Neural cell (in vitro differentiated cells): Measurements from ENCODE around the gene CTDNEP1. TPM values are rescaled to one million over a fixed set of nuclear protein-coding genes. Genes with fewer than 3 reads are reported as not detected.
"Not testable (repeated sequence)": the region's sequence is repeated elsewhere in the genome, so short reads cannot be mapped to it uniquely, and the experiment has no call there.

ENCODE experiments used
- H2AFZ ChIP-seq: fragments of 200-600, 300-800 bp; sonication (generic), shearing (Covaris generic); 2 replicates; pipeline ENCODE4 v1.6.0; 2014; ENCODE audit warnings: low read depth, mild to moderate bottlenecking, antibody characterized with exemption, low read length, moderate library complexity
- H3F3A ChIP-seq: fragments of 200-600 bp; shearing (Covaris generic); 2 replicates; pipeline ENCODE4 v1.6.1; 2016; ENCODE audit warnings: mild to moderate bottlenecking, moderate library complexity, mixed read lengths, antibody characterized with exemption, low read length; ENCODE audit not compliant: insufficient read depth, poor library complexity, severe bottlenecking
- H3K27ac ChIP-seq: fragments of 200-600, 300-800 bp; sonication (generic), shearing (Covaris generic); 2 replicates; pipeline ENCODE4 v1.5.1; 2014; ENCODE audit warnings: mild to moderate bottlenecking, low read length, moderate library complexity
- H3K27me3 ChIP-seq: fragments of 300-800, 200-600 bp; sonication (generic), shearing (Covaris generic); 2 replicates; pipeline ENCODE4 v1.6.0; 2014; ENCODE audit warnings: mild to moderate bottlenecking, low read depth, low read length, moderate library complexity; ENCODE audit not compliant: insufficient read depth
- H3K36me3 ChIP-seq: fragments of 300-800, 200-600 bp; sonication (generic), shearing (Covaris generic); 2 replicates; pipeline ENCODE4 v1.5.1; 2014; ENCODE audit warnings: mild to moderate bottlenecking, antibody characterized with exemption, low read length, moderate library complexity; ENCODE audit not compliant: insufficient read depth
- H3K4me2 ChIP-seq: fragments of 300-800, 200-600 bp; sonication (generic), shearing (Covaris generic); 2 replicates; pipeline ENCODE4 v1.6.0; 2014; ENCODE audit warnings: mild to moderate bottlenecking, low read length
- H3K4me3 ChIP-seq: fragments of 300-800, 200-600 bp; sonication (generic), shearing (Covaris generic); 2 replicates; pipeline ENCODE4 v1.5.1; 2014; ENCODE audit warnings: mild to moderate bottlenecking, low read length, moderate library complexity
- H3K79me2 ChIP-seq: fragments of 200-600 bp; shearing (Covaris generic); replicated peaks from 2 replicates; pipeline ENCODE4 v1.6.0; 2014; ENCODE audit warnings: mild to moderate bottlenecking, low read length, moderate library complexity; ENCODE audit not compliant: insufficient read depth
- H3K9ac ChIP-seq: fragments of 300-800, 200-600 bp; sonication (generic), shearing (Covaris generic); 2 replicates; pipeline ENCODE4 v1.6.1; 2016; ENCODE audit warnings: mild to moderate bottlenecking, low read length, mixed read lengths
- H3K9me2 ChIP-seq: fragments of 200-600 bp; shearing (Covaris generic); 2 replicates; pipeline ENCODE4 v1.6.1; 2016; ENCODE audit warnings: mild to moderate bottlenecking, low read length, mixed read lengths; ENCODE audit not compliant: insufficient read depth
- H3K9me3 ChIP-seq: fragments of 200-600, 300-800 bp; sonication (generic), shearing (Covaris generic); 2 replicates; pipeline ENCODE4 v1.6.1; 2016; ENCODE audit warnings: mild to moderate bottlenecking, mixed run types, low read length, moderate library complexity, mixed read lengths
- H4K20me1 ChIP-seq: fragments of 200-600 bp; shearing (Covaris generic); 2 replicates; pipeline ENCODE4 v1.6.1; 2016; ENCODE audit warnings: mild to moderate bottlenecking, mixed run types; ENCODE audit not compliant: insufficient read depth
- EP300 ChIP-seq: fragments of 450-650 bp; conservative IDR thresholded peaks from 2 replicates; pipeline ENCODE4 v1.6.1; 2014; ENCODE audit warnings: antibody characterized with exemption, mild to moderate bottlenecking, moderate library complexity; ENCODE audit not compliant: poor library complexity, severe bottlenecking
- EZH2 ChIP-seq: fragments of 200-600, 300-800 bp; shearing (Covaris generic), sonication (generic); IDR thresholded peaks from 2 replicates; pipeline ENCODE4 v1.6.1; 2014; ENCODE audit warnings: antibody characterized with exemption, low read length, borderline replicate concordance, mild to moderate bottlenecking; ENCODE audit not compliant: insufficient read depth, poor library complexity, severe bottlenecking
- MXI1 ChIP-seq: fragments of 450-650 bp; conservative IDR thresholded peaks from 2 replicates; pipeline ENCODE4 v1.6.1; 2014; ENCODE audit warnings: antibody characterized with exemption, mild to moderate bottlenecking; ENCODE audit not compliant: poor library complexity, severe bottlenecking
- POLR2AphosphoS5 ChIP-seq: IDR thresholded peaks from 2 replicates; pipeline ENCODE4 v1.6.1; 2012
- RAD21 ChIP-seq: fragments of 450-650 bp; conservative IDR thresholded peaks from 2 replicates; pipeline ENCODE4 v1.6.1; 2014; ENCODE audit warnings: antibody characterized with exemption, mild to moderate bottlenecking, moderate library complexity
- SMC3 ChIP-seq: fragments of 450-650 bp; conservative IDR thresholded peaks from 2 replicates; pipeline ENCODE4 v1.6.1; 2014; ENCODE audit warnings: antibody characterized with exemption, mild to moderate bottlenecking, moderate library complexity; ENCODE audit not compliant: poor library complexity
- TAF1 ChIP-seq: IDR thresholded peaks from 2 replicates; pipeline ENCODE4 v1.6.1; 2012; ENCODE audit warnings: low read depth
- polyA plus RNA-seq: library from polyadenylated mRNA; depleted of rRNA; stranded (reverse); fragments of >200 nt; gene quantifications from 2 replicates; pipeline ENCODE4 v1.2.3, GENCODE V29; 2014
- TF ChIP-seq, protein P1 (sequence below): fragments of 450-650 bp; IDR thresholded peaks from 2 replicates; pipeline ENCODE4 v1.5.1; 2014; ENCODE audit warnings: antibody characterized with exemption, mild to moderate bottlenecking, moderate library complexity; ENCODE audit not compliant: poor library complexity, severe bottlenecking
- TF ChIP-seq, protein P2 (sequence below): IDR thresholded peaks from 2 replicates; pipeline ENCODE4 v1.6.1; 2012; ENCODE audit warnings: borderline replicate concordance

CTDNEP1 gene
- polyA plus RNA-seq, 1 donor from 2014 or later, result 39.4 TPM

DNA sequence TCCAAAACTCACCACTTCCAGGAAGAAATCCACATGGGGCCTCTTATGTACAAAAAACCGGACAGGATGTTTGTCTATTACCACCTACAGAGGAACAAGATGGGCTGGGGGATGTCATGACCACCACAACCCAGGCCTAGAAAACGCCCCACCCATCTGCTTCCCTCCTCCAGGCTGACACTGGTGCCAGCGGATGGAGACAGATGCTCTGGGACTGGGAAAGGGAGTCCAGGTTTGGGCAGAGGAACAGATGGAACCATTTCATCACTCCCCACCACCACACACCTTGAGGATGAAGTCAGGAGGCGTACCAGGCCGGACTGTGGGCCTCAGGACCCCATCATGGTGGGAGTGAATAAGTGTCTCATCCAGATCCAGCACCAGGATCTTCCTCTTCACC lies 4.8 kb downstream of the CTDNEP1 start:
- H3K27me3 ChIP-seq, result no peaks in the 10 kb centered on the region
- H3K9me3 ChIP-seq, result no peaks in the 10 kb centered on the region
- H3K79me2 ChIP-seq, result peaks cover 50% of the 10 kb centered on the region
- H3K9me2 ChIP-seq, result no peaks in the 10 kb centered on the region
- no peaks in the 10 kb centered on the region for H3K36me3 ChIP-seq
- no peaks in the 10 kb centered on the region for H3F3A ChIP-seq
- no peak overlapping the region for H3K4me2 ChIP-seq
- no peak for TF ChIP-seq RAD21
- no peak for TF ChIP-seq TAF1
- TF ChIP-seq, protein P1, sequence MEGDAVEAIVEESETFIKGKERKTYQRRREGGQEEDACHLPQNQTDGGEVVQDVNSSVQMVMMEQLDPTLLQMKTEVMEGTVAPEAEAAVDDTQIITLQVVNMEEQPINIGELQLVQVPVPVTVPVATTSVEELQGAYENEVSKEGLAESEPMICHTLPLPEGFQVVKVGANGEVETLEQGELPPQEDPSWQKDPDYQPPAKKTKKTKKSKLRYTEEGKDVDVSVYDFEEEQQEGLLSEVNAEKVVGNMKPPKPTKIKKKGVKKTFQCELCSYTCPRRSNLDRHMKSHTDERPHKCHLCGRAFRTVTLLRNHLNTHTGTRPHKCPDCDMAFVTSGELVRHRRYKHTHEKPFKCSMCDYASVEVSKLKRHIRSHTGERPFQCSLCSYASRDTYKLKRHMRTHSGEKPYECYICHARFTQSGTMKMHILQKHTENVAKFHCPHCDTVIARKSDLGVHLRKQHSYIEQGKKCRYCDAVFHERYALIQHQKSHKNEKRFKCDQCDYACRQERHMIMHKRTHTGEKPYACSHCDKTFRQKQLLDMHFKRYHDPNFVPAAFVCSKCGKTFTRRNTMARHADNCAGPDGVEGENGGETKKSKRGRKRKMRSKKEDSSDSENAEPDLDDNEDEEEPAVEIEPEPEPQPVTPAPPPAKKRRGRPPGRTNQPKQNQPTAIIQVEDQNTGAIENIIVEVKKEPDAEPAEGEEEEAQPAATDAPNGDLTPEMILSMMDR, result no peak
- no peaks in the 10 kb centered on the region for H4K20me1 ChIP-seq
- H3K27ac ChIP-seq, result no peak overlapping the region
- no peak overlapping the region for H3K4me3 ChIP-seq
- no peak overlapping the region for H3K9ac ChIP-seq
- H2AFZ ChIP-seq, result no peak overlapping the region

DNA sequence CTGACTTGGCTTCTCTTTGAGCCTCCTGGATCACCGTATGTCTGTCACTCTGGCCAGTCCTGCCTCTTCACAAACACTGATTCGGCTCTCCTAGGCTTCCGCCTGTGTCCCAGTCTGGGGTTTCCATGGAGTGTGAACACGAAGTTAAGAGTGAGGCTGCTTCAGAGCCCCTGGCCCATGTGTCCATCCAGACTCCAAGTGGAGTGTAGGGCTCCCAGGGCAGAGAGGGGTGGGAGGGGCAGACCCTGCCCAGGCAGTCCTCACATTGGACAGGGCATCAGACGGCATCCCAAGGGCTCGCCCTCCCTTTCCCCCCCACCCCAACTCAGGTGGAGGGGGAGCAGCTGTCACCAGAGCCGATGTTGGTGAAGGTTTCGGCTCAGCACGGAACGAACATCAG lies 7.7 kb downstream of the CTDNEP1 start:
- H3K79me2 ChIP-seq, result peaks cover 48% of the 10 kb centered on the region
- H3F3A ChIP-seq, H3K4me2 ChIP-seq, H2AFZ ChIP-seq, H3K9me2 ChIP-seq, H3K9me3 ChIP-seq, H4K20me1 ChIP-seq, H3K36me3 ChIP-seq, H3K27me3 ChIP-seq: not testable (repeated sequence)
- H3K4me3 ChIP-seq, result peak overlapping the region; percentile 75
- peak overlapping the region; percentile 99 for H3K27ac ChIP-seq
- H3K9ac ChIP-seq, result peak overlapping the region; percentile 99

DNA sequence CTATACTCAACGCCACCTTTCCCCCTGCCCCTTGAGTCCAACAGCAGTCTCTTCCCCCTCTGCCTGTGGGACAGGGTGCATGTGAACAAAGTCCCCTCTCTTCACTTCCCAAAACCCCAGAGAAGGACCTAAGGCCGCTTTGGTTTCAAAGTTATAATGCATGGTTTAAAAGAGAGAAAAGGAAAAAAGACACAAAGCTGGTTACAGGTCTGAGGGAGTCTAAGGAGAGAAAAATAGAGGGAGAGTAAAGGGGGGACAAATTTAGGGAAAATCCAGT lies 8.1 kb downstream of the CTDNEP1 start:
- H3K79me2 ChIP-seq, result peaks cover 47% of the 10 kb centered on the region
- no peaks in the 10 kb centered on the region for H3K9me2 ChIP-seq
- peak overlapping the region; percentile 99 for H3K27ac ChIP-seq
- no peaks in the 10 kb centered on the region for H3K36me3 ChIP-seq
- TF ChIP-seq POLR2AphosphoS5 (no peak), EP300 (no peak), MXI1 (no peak), RAD21 (no peak), TAF1 (no peak), SMC3 (no peak), EZH2 (no peak)
- TF ChIP-seq, protein P1, result no peak
- TF ChIP-seq, protein P2, sequence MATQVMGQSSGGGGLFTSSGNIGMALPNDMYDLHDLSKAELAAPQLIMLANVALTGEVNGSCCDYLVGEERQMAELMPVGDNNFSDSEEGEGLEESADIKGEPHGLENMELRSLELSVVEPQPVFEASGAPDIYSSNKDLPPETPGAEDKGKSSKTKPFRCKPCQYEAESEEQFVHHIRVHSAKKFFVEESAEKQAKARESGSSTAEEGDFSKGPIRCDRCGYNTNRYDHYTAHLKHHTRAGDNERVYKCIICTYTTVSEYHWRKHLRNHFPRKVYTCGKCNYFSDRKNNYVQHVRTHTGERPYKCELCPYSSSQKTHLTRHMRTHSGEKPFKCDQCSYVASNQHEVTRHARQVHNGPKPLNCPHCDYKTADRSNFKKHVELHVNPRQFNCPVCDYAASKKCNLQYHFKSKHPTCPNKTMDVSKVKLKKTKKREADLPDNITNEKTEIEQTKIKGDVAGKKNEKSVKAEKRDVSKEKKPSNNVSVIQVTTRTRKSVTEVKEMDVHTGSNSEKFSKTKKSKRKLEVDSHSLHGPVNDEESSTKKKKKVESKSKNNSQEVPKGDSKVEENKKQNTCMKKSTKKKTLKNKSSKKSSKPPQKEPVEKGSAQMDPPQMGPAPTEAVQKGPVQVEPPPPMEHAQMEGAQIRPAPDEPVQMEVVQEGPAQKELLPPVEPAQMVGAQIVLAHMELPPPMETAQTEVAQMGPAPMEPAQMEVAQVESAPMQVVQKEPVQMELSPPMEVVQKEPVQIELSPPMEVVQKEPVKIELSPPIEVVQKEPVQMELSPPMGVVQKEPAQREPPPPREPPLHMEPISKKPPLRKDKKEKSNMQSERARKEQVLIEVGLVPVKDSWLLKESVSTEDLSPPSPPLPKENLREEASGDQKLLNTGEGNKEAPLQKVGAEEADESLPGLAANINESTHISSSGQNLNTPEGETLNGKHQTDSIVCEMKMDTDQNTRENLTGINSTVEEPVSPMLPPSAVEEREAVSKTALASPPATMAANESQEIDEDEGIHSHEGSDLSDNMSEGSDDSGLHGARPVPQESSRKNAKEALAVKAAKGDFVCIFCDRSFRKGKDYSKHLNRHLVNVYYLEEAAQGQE, result no peak
- peak overlapping the region; percentile 99 for H3K9ac ChIP-seq
- H3K27me3 ChIP-seq, result no peaks in the 10 kb centered on the region
- H3F3A ChIP-seq, result no peaks in the 10 kb centered on the region
- H4K20me1 ChIP-seq, result no peaks in the 10 kb centered on the region
- H3K4me2 ChIP-seq, result peak overlapping the region; percentile 86
- H2AFZ ChIP-seq, result peak overlapping the region; percentile 34
- H3K4me3 ChIP-seq, result peak overlapping the region; percentile 75
- no peaks in the 10 kb centered on the region for H3K9me3 ChIP-seq
